SK-N-MC (cell line): ENCODE data around the gene CLDN3.

Experiments used
- DNase-seq: peaks from one replicate; pipeline ENCODE4 v3.0.0-alpha.2; 2011; ENCODE audit warnings: low read depth, low spot score
- H3K27ac ChIP-seq: fragments of 200-600 bp; sonication (generic); 2 replicates; pipeline ENCODE4 v1.5.1; 2016; ENCODE audit warnings: mixed run types
- H3K36me3 ChIP-seq: fragments of 200-600 bp; sonication (generic); 2 replicates; pipeline ENCODE4 v1.6.1; 2017; ENCODE audit warnings: antibody characterized with exemption, low read length, mixed read lengths; ENCODE audit not compliant: insufficient read depth
- H3K4me3 ChIP-seq: fragments of 200-600 bp; sonication (generic); 2 replicates; pipeline ENCODE4 v1.5.1; 2016
- H3K9ac ChIP-seq: fragments of 200-600 bp; sonication (generic); 2 replicates; pipeline ENCODE4 v1.8.0; 2017; ENCODE audit warnings: mixed run types, mixed read lengths; ENCODE audit not compliant: insufficient read length
- H3K9me3 ChIP-seq: fragments of 200-600 bp; sonication (generic); 2 replicates; pipeline ENCODE4 v1.6.1; 2017; ENCODE audit warnings: low read depth, mild to moderate bottlenecking, antibody characterized with exemption, low read length, moderate library complexity, mixed read lengths
- EZH2 ChIP-seq: fragments of 200-600 bp; sonication (generic); IDR thresholded peaks from one replicate; pipeline ENCODE4 v1.6.1; 2017; ENCODE audit warnings: antibody characterized with exemption
- FOXP2 ChIP-seq: optimal IDR thresholded peaks from 2 replicates; pipeline ENCODE3; 2011; ENCODE audit warnings: mild to moderate bottlenecking, moderate library complexity; ENCODE audit not compliant: insufficient read depth; ENCODE audit errors: extremely low read length, control extremely low read depth
- POLR2AphosphoS5 ChIP-seq: IDR thresholded peaks from 2 replicates; pipeline ENCODE4 v1.6.1; 2012; ENCODE audit warnings: mild to moderate bottlenecking, low read depth, low read length, borderline replicate concordance

CLDN3 gene

DNA sequence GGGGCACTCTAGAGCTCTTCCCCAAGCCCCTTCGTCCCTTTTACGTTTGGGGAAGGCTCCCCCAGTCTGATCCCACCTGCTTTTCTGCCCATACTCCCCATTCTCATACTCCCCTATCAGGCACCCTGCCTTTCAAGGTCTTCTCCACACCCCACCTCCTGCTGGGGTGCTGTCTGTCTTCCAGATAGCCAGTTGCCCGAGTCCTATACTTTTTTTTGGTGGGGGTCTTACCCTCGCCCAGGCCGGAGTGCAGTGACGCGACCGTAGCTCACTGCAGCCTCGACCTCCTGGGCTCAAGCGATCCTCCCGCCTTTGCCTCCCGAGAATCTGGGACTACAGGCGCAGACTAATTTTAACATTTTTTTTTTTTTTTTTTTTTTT lies 30.7 kb downstream of the CLDN3 start:
- DNase-seq = no peak
- Histone ChIP-seq H3K27ac (peak overlapping the region; percentile 33; the same call in 1 of the 2 replicates), H3K4me3 (peak overlapping the region; percentile 97), H3K9ac (peak overlapping the region; percentile 84), H3K9me3 (no peaks in the 10 kb centered on the region), H3K36me3 (no peaks in the 10 kb centered on the region; the same call in 1 of the 2 replicates)
- TF ChIP-seq FOXP2 (no peak), EZH2 (no peak), POLR2AphosphoS5 (no peak)

GRCh38 chr7:73738612-73739386 lies 31.3 kb downstream of the CLDN3 start, which contains the start of gene ABHD11:
ABHD11 (minus strand) TSS chr7:73738802; CDS start chr7:73738770, 32 bp downstream.
- H3K4me3 ChIP-seq = peak within 1 kb of the TSS; percentile 97
- H3K27ac ChIP-seq = peak within 1 kb of the TSS; percentile 46; the same call in 1 of the 2 replicates
- H3K9ac ChIP-seq = peak within 1 kb of the TSS; percentile 84
- H3K9me3 ChIP-seq = no peaks in the 10 kb centered on the region
- no peak for TF ChIP-seq EZH2
- TF ChIP-seq FOXP2 = no peak
- peak; percentile 93 for TF ChIP-seq POLR2AphosphoS5
- peak; percentile 84 for DNase-seq
- no peaks in the 10 kb centered on the region; the same call in 1 of the 2 replicates for H3K36me3 ChIP-seq

DNA sequence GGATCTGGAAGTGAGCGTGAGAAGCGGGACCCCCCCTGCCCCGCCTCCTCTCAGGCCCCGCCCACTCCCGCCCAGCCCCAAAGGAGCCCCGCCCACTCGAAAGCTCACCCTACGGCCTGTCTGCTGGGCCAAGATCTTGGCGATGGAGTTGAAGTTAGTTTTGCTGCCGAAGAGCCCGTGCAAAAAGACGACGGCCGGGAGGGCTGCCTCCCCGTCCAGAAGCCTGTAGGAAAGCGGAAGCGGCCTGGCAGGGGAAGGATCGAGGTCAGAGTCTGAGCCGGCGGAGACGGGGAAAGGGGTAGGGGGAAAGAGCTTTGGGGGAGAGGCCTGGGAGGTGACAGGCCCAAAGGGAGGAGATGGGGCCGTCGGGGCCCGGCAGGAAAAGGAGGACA lies 31.9 kb downstream of the CLDN3 start:
- peak overlapping the region; percentile 97 for H3K4me3 ChIP-seq
- no peak for DNase-seq
- TF ChIP-seq POLR2AphosphoS5 = peak; percentile 38; the same call in 1 of the 2 replicates
- TF ChIP-seq EZH2 = no peak
- peak overlapping the region; percentile 83 for H3K9ac ChIP-seq
- peak overlapping the region; percentile 46; the same call in 1 of the 2 replicates for H3K27ac ChIP-seq
- H3K9me3 ChIP-seq = no peaks in the 10 kb centered on the region
- H3K36me3 ChIP-seq = no peaks in the 10 kb centered on the region; the same call in 1 of the 2 replicates

DNA sequence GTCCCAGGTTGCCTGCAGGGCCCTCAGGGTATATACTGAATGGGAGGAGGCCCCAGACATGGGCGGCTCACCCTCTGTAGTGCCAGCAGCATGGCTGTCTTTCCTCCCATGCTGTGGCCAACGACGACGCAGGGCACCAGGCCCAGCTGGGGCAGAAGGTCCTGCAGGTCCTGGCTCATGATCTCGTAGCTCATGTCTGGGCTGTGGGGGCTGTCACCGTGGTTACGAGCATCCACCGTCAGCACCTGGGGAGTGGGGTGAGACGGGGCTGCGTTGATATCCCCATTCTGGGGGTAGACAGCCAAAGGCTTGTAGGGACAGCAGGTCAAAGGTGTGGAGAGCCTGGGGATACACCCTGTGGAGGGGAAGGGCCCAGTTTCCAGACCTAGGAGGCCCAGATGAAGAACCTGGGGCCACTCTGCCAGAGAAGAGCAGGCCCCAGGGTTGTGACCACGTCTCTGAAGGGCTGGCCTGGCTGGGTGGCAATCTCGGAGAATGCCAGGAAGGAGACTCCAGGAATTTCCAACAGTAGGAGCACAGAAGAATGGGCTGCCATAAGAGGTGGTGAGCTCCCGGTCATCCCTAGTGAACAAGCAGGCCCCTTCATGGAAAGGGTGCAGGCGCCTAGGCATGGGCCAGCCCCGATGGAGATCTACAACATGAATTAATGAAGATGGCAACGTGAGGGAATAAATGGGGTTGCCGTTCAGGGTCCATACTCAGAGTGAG lies 32.4 kb downstream of the CLDN3 start:
- no peak overlapping the region for H3K27ac ChIP-seq
- no peak for TF ChIP-seq FOXP2
- no peak for TF ChIP-seq POLR2AphosphoS5
- TF ChIP-seq EZH2 = no peak
- H3K9me3 ChIP-seq = no peaks in the 10 kb centered on the region
- H3K36me3 ChIP-seq = no peaks in the 10 kb centered on the region; the same call in 1 of the 2 replicates
- H3K9ac ChIP-seq = peak overlapping the region; percentile 41
- H3K4me3 ChIP-seq = peak overlapping the region; percentile 97
- DNase-seq = no peak

DNA sequence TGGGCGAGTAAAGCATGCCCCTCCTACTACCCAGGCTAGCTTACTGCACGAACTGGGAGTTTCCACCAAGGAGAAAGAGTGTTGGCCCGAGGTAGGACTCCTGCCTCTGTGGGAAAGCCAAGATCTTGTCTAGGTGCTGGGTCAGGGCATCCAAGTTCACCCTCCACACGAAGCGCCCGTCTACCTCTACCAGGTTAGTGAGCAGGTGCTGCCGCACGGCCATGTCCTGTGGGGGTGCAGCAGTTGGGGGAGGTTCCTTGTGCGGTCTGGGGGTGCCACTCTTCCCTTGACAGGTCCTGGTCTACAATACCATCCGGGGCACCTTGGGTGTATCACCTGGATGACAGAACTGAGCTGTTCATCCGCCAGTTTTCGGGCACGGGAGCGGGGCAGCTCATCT lies 33.2 kb downstream of the CLDN3 start:
- no peak for TF ChIP-seq POLR2AphosphoS5
- TF ChIP-seq EZH2 = no peak
- H3K4me3 ChIP-seq = no peak overlapping the region
- H3K9me3 ChIP-seq = no peaks in the 10 kb centered on the region
- H3K9ac ChIP-seq = no peak overlapping the region
- DNase-seq = no peak
- H3K36me3 ChIP-seq = no peaks in the 10 kb centered on the region; the same call in 1 of the 2 replicates
- no peak overlapping the region for H3K27ac ChIP-seq

GRCh38 chr7:73735528-73735905 lies 34.6 kb downstream of the CLDN3 start:
- no peak for DNase-seq
- H3K9me3 ChIP-seq = no peaks in the 10 kb centered on the region
- no peak overlapping the region for H3K27ac ChIP-seq
- H3K4me3 ChIP-seq = no peak overlapping the region
- no peak overlapping the region for H3K9ac ChIP-seq
- TF ChIP-seq POLR2AphosphoS5 (no peak), EZH2 (no peak), FOXP2 (no peak)
- no peaks in the 10 kb centered on the region; the same call in 1 of the 2 replicates for H3K36me3 ChIP-seq

DNA sequence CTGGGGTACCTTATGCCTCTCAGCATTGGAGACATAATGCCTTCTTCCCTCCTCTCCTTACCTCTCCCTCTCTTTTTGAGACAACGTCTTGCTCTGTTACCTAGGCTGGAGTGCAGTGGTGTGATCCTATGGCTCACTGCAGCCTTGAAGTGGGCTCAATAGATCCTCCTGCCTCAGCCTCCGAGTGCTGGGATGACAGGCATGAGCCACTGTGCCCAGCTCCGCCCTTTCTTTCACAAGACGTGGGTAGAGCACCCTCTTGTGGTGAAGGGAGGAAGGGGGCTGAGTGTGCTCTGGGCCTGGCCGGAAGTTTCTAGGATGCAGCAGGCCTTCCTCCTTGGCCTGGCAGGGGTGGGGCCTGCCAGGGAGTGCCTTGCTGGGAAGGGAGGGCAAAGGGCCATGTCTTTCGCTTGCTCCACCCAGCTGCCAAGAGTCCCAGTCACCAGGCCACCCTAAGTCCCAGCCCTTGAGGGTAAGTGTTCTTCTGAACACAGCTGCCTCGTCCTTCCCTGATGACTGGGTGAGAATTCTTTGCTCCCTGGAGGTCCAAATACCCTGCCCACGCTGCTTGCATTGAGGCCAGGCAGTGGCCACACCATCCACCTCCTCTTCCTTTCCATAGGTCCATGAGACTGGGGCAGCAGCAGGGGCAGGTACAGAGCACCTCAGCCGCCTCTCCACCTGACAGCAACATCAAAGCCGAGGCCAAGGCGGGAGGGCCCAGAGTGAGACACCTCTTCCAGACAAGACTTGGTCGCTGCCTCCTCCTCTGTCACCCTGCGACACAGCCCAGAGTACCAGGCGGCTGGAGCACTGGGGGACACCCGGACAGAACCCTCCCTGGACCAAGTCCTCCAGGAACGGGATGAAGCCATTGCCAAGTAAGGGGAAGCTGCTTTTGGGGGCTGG lies 35.2 kb downstream of the CLDN3 start:
- no peak overlapping the region for H3K27ac ChIP-seq

DNA sequence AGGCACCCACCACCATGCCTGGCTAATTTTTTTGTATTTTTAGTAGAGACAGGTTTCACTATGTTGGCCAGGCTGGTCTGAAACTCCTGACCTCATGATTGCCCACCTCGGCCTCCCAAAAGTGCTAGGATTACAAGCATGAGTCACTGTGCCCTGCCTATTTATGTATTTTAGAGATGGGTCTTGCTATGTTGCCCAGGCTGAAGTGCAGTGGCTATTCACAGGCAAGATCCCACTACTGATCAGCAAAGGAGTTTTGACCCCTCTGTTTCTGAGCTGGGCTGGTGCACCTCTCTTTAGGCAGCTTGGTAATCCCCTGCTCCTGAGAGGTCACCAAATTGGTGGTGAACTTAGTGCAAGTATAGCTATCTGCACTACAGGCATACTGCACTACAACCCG lies 37.7 kb downstream of the CLDN3 start:
- Histone ChIP-seq H3K4me3 (no peak overlapping the region), H3K9ac (no peak overlapping the region), H3K9me3 (no peaks in the 10 kb centered on the region), H3K27ac (no peak overlapping the region), H3K36me3 (no peaks in the 10 kb centered on the region; the same call in 1 of the 2 replicates)
- no peak for DNase-seq
- TF ChIP-seq POLR2AphosphoS5 (no peak), EZH2 (no peak), FOXP2 (no peak)

More for the DNA sequence above, 35.2 kb downstream of the CLDN3 start:
- TF ChIP-seq POLR2AphosphoS5 (no peak; the same call in none of the 2 replicates), FOXP2 (no peak), EZH2 (no peak)
- H3K36me3 ChIP-seq = no peaks in the 10 kb centered on the region; the same call in 1 of the 2 replicates
- no peak overlapping the region for H3K4me3 ChIP-seq
- H3K9ac ChIP-seq = no peak overlapping the region
- no peak for DNase-seq
- H3K9me3 ChIP-seq = no peaks in the 10 kb centered on the region
